ENCODE results near the gene PIP5K1B.

Gene PIP5K1B

DNA sequence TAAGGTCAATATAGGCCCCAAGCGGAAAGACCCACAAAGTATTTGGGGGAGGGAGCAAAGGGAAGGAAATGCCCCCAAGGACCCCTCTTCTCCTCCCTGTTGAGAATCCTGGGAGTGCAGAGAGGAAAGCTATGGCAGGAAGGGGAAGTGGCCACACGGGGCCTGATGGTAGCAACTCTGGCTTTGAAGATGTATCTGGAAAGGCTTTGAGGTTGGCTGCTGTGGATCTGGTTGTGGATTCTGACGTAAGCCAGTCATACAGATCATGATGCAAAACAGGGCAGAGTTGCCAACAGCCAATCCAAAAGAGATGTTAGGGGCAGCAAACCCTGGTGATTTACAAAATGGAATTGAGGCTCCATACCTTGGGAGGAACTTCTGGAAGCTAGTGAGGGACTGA is 200.1 kb downstream of the PIP5K1B start:
- no peak overlapping the region for H3K4me3 ChIP-seq (ENCODE audit: low read depth, low read length)
- H3K27me3 ChIP-seq (replicated peaks), result no peaks in the 10 kb centered on the region
- TF ChIP-seq, protein P1, sequence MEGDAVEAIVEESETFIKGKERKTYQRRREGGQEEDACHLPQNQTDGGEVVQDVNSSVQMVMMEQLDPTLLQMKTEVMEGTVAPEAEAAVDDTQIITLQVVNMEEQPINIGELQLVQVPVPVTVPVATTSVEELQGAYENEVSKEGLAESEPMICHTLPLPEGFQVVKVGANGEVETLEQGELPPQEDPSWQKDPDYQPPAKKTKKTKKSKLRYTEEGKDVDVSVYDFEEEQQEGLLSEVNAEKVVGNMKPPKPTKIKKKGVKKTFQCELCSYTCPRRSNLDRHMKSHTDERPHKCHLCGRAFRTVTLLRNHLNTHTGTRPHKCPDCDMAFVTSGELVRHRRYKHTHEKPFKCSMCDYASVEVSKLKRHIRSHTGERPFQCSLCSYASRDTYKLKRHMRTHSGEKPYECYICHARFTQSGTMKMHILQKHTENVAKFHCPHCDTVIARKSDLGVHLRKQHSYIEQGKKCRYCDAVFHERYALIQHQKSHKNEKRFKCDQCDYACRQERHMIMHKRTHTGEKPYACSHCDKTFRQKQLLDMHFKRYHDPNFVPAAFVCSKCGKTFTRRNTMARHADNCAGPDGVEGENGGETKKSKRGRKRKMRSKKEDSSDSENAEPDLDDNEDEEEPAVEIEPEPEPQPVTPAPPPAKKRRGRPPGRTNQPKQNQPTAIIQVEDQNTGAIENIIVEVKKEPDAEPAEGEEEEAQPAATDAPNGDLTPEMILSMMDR (IDR thresholded peaks at IDR 0.05; ENCODE audit: low read depth, low read length, missing control alignments), result no peak
- no peaks in the 10 kb centered on the region for H3K36me3 ChIP-seq (replicated peaks)
- no peak overlapping the region for H3K27ac ChIP-seq
- in situ Hi-C loops (cut with HindIII; ENCODE audit: low pct_ligation_motif_present, low sequenced_read_pairs), result no loop called here
- no peak for DNase-seq

DNA sequence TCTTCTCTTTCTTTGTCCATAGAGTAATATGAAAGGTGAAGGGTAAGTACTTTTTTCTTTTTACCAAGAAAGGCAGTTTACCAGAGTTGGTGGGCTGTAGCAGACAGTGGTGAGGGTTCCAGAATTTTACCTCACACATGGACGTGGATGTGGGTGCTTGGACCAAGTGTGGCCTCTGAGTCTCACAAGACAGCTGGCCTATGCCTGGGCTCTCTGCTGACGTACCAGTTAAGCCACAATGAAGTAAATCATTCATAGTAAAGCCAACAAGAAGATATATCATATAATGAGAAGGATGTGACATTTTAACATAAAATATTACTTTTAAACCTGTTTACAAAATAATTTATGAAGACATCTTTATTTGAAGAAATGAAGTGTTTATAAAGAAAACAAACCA is 202.9 kb downstream of the PIP5K1B start:
- Histone ChIP-seq H3K27ac (no peak overlapping the region), H3K4me3 (ENCODE audit: low read depth, low read length) (no peak overlapping the region), H3K36me3 (replicated peaks) (no peaks in the 10 kb centered on the region), H3K27me3 (replicated peaks) (no peaks in the 10 kb centered on the region)
- in situ Hi-C loops (cut with HindIII; ENCODE audit: low pct_ligation_motif_present, low sequenced_read_pairs), result no loop called here
- TF ChIP-seq, protein P1 (IDR thresholded peaks at IDR 0.05; ENCODE audit: low read depth, low read length, missing control alignments), result no peak
- DNase-seq, result no peak

DNA sequence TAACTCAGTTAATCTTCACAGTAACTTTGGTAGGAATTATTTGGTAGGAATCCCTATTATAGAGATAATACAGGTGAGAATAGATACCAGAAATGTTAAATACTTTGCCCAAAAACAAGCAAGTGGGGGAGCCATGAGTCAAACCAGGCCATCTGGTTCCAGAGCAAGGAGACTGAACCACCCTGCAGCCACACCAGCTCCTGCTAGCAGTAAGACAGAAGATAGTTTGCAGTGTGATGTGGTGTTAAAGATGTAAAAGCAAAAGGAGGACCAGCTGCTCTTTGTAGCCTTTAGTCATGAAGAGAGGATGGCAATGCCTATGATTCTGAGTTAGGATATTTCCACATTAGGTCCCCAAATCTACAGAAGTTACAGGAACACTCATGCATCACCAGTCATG is 207.5 kb downstream of the PIP5K1B start:
- Histone ChIP-seq H3K27me3 (replicated peaks) (no peaks in the 10 kb centered on the region), H3K27ac (no peak overlapping the region), H3K36me3 (replicated peaks) (no peaks in the 10 kb centered on the region), H3K4me3 (ENCODE audit: low read depth, low read length) (no peak overlapping the region)
- DNase-seq, result no peak
- TF ChIP-seq, protein P1 (IDR thresholded peaks at IDR 0.05; ENCODE audit: low read depth, low read length, missing control alignments), result no peak
- in situ Hi-C loops (cut with HindIII; ENCODE audit: low pct_ligation_motif_present, low sequenced_read_pairs), result no loop called here

DNA sequence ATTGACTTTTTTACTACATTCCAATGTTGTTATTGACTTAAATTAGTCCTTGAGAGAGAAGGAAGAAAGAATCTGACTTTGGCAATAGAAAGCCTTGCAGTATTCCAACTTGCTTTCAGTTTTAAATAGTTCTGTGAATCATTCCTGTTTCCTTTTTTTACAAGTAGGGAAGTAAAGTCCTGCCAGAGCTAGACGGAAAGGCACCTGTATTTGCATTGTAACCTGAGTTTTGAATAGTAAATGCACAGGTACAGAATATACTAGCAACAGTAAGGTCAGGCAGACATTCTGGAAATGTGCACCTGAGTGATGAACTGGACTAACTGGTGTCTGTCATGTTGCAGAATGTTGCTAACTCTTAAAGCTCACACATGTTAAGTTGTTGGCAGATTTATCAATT is 208.0 kb downstream of the PIP5K1B start:
- in situ Hi-C loops (cut with HindIII; ENCODE audit: low pct_ligation_motif_present, low sequenced_read_pairs), result no loop called here
- Histone ChIP-seq H3K4me3 (ENCODE audit: low read depth, low read length) (no peak overlapping the region), H3K27me3 (replicated peaks) (no peaks in the 10 kb centered on the region), H3K27ac (no peak overlapping the region), H3K36me3 (replicated peaks) (no peaks in the 10 kb centered on the region)
- TF ChIP-seq, protein P1 (IDR thresholded peaks at IDR 0.05; ENCODE audit: low read depth, low read length, missing control alignments), result no peak
- no peak for DNase-seq

DNA sequence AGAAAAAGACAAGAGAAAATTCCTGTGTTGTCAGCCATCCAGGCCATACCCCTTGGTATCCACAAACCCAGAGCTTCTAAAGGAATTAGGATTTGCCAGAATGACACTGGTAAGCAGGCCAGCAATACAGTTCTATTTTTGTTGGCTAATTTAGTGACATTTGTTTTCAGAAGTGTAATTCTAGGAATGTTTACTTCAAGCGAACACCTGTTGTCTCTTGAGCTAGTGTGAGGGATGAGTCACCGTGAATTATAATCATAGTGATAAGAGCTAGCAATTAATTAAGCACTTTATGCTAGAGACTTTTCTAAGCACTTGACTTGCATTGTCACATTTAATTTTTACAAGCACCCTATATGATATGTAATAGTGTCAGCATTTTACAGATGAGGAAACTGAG is 209.7 kb downstream of the PIP5K1B start:
- TF ChIP-seq, protein P1 (IDR thresholded peaks at IDR 0.05; ENCODE audit: low read depth, low read length, missing control alignments), result no peak
- in situ Hi-C loops (cut with HindIII; ENCODE audit: low pct_ligation_motif_present, low sequenced_read_pairs), result no loop called here
- no peak overlapping the region for H3K4me3 ChIP-seq (ENCODE audit: low read depth, low read length)
- H3K36me3 ChIP-seq (replicated peaks), result no peaks in the 10 kb centered on the region
- H3K27ac ChIP-seq, result no peak overlapping the region
- DNase-seq, result no peak
- H3K27me3 ChIP-seq (replicated peaks), result no peaks in the 10 kb centered on the region

DNA sequence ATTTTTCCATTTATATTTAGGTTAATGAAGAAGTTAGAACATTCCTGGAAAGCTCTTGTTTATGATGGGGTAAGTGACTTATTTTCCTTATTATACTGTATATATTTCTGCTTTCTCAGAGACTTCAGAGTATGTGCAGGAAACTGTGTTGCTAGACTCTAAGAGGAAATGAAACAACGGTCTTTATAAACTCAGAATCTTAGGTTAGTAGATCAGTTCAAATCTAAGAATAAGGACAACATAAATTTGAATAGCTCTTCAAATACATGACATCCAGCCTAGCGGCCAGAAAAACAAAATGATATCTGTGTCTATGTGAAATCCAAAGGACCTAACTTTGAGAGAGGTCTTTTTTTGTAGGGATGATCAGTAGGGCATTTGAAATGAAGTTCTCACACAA is 214.6 kb downstream of the PIP5K1B start:
- no peaks in the 10 kb centered on the region for H3K27me3 ChIP-seq (replicated peaks)
- no peaks in the 10 kb centered on the region for H3K36me3 ChIP-seq (replicated peaks)
- in situ Hi-C loops (cut with HindIII; ENCODE audit: low pct_ligation_motif_present, low sequenced_read_pairs), result no loop called here
- DNase-seq, result no peak
- TF ChIP-seq, protein P1 (IDR thresholded peaks at IDR 0.05; ENCODE audit: low read depth, low read length, missing control alignments), result no peak
- H3K4me3 ChIP-seq (ENCODE audit: low read depth, low read length), result no peak overlapping the region
- no peak overlapping the region for H3K27ac ChIP-seq
